Measurements from ENCODE around the gene ZBTB34. TPM values are rescaled to one million over a fixed set of nuclear protein-coding genes. Genes with fewer than 3 reads are reported as not detected.

Gene ZBTB34
- total RNA-seq, 5 donors from 2014 or later (not counting 1 experiment from before 2014, with no cell fraction given), result 5.4 to 8.7 (median 7.9) TPM

- H3K4me3 Mint-ChIP-seq, result no peak overlapping the region
- 100% methylated on average over 4 of the region's 9 CpGs for WGBS (ENCODE audit: insufficient coverage)
- CTCF ChIA-PET, result interaction anchor here in 1 of 2 donors (0.6 kb wide), 1 partner anchor 13 kb away, joined by 4 read pairs; no protein-coding TSS in a partner anchor
These were observed 28.0 kb upstream of the ZBTB34 start for GRCh38 chr9:126832440-126832839.

GRCh38 chr9:126833020-126833419 is 27.4 kb upstream of the ZBTB34 start:
- Histone ChIP-seq H3K4me1 (ENCODE audit: control insufficient read depth in 1 of 2, extremely low read depth in 1 of 2, insufficient read depth in 2 of 2, low read length in 2 of 2) (no peaks in the 10 kb centered on the region), H3K27ac (ENCODE audit: low read length) (no peak overlapping the region), H3K36me3 (ENCODE audit: control insufficient read depth in 2 of 2, extremely low read depth in 1 of 2, insufficient read depth in 1 of 2, low read length in 1 of 2) (peaks cover 13 to 47% of the 10 kb centered on the region in 2 donors), H3K9me3 (no peaks in the 10 kb centered on the region), H3K27me3 (replicated peaks in 1 of 2; ENCODE audit: control insufficient read depth in 2 of 2, extremely low read depth in 1 of 2, insufficient read depth in 2 of 2, low read length in 1 of 2) (no peaks in the 10 kb centered on the region), H3K4me3 (ENCODE audit: control insufficient read depth in 1 of 2, extremely low read depth in 1 of 2, low read length in 1 of 2) (no peak overlapping the region)
- Mint-ChIP-seq H3K4me3 (no peak overlapping the region), H3K36me3 (peaks cover 60% of the 10 kb centered on the region), H3K4me1 (peaks cover 36 to 42% (median 41%) of the 10 kb centered on the region in 3 donors), H3K9me3 (no peaks in the 10 kb centered on the region), H3K27ac (no peak overlapping the region), H3K27me3 (no peaks in the 10 kb centered on the region)
- DNase-seq, result no peak
- 96% methylated on average over 23 of the region's 24 CpGs for WGBS (ENCODE audit: insufficient coverage)
- ChIA-PET POLR2A (no interaction called here), CTCF (no interaction called here)
- ATAC-seq (replicated peaks in 1 of 4), result no peak

More at GRCh38 chr9:126832440-126832839, 28.0 kb upstream of the ZBTB34 start:
- no peak overlapping the region for H3K4me3 ChIP-seq (ENCODE audit: control insufficient read depth in 1 of 2, extremely low read depth in 1 of 2, low read length in 1 of 2)
- no peaks in the 10 kb centered on the region for H3K9me3 ChIP-seq
- peaks cover 13 to 47% of the 10 kb centered on the region in 2 donors for H3K36me3 ChIP-seq (ENCODE audit: control insufficient read depth in 2 of 2, extremely low read depth in 1 of 2, insufficient read depth in 1 of 2, low read length in 1 of 2)
- H3K27me3 Mint-ChIP-seq, result no peaks in the 10 kb centered on the region
- H3K4me1 Mint-ChIP-seq, result peaks cover 33 to 42% (median 38%) of the 10 kb centered on the region in 3 donors
- no peak for DNase-seq
- H3K9me3 Mint-ChIP-seq, result no peaks in the 10 kb centered on the region
- H3K36me3 Mint-ChIP-seq, result peaks cover 55% of the 10 kb centered on the region
- H3K27me3 ChIP-seq (replicated peaks in 1 of 2; ENCODE audit: control insufficient read depth in 2 of 2, extremely low read depth in 1 of 2, insufficient read depth in 2 of 2, low read length in 1 of 2), result no peaks in the 10 kb centered on the region
- no peak overlapping the region for H3K27ac ChIP-seq (ENCODE audit: low read length)
- no peaks in the 10 kb centered on the region for H3K4me1 ChIP-seq (ENCODE audit: control insufficient read depth in 1 of 2, extremely low read depth in 1 of 2, insufficient read depth in 2 of 2, low read length in 2 of 2)
- no peak for ATAC-seq (replicated peaks in 1 of 4)
- POLR2A ChIA-PET, result no interaction called here
- no peak overlapping the region for H3K27ac Mint-ChIP-seq

- no peak overlapping the region for H3K27ac Mint-ChIP-seq
- 83% methylated on average over 5 of the region's 8 CpGs for WGBS (ENCODE audit: insufficient coverage)
- POLR2A ChIA-PET, result no interaction called here
These were observed 26.6 kb upstream of the ZBTB34 start for GRCh38 chr9:126833710-126834345.

GRCh38 chr9:126834672-126835071 is 25.8 kb upstream of the ZBTB34 start:
- Histone ChIP-seq H3K9me3 (no peaks in the 10 kb centered on the region), H3K4me1 (ENCODE audit: control insufficient read depth in 1 of 2, extremely low read depth in 1 of 2, insufficient read depth in 2 of 2, low read length in 2 of 2) (no peaks in the 10 kb centered on the region), H3K36me3 (ENCODE audit: control insufficient read depth in 2 of 2, extremely low read depth in 1 of 2, insufficient read depth in 1 of 2, low read length in 1 of 2) (peaks cover 13 to 48% of the 10 kb centered on the region in 2 donors), H3K27ac (ENCODE audit: low read length) (no peak overlapping the region), H3K4me3 (ENCODE audit: control insufficient read depth in 1 of 2, extremely low read depth in 1 of 2, low read length in 1 of 2) (no peak overlapping the region), H3K27me3 (replicated peaks in 1 of 2; ENCODE audit: control insufficient read depth in 2 of 2, extremely low read depth in 1 of 2, insufficient read depth in 2 of 2, low read length in 1 of 2) (no peaks in the 10 kb centered on the region)
- H3K27ac Mint-ChIP-seq, result peak overlapping the region in 1 of 2 donors; percentile 7
- H3K27me3 Mint-ChIP-seq, result no peaks in the 10 kb centered on the region
- DNase-seq, result no peak
- peaks cover 61% of the 10 kb centered on the region for H3K36me3 Mint-ChIP-seq
- ATAC-seq (replicated peaks in 1 of 4), result no peak
- ChIA-PET POLR2A (no interaction called here), CTCF (no interaction called here)
- H3K4me3 Mint-ChIP-seq, result no peak overlapping the region
- H3K9me3 Mint-ChIP-seq, result no peaks in the 10 kb centered on the region
- peaks cover 31 to 40% (median 38%) of the 10 kb centered on the region in 3 donors for H3K4me1 Mint-ChIP-seq
- WGBS (ENCODE audit: insufficient coverage), result 79% methylated on average over 2 of the region's 2 CpGs

More at GRCh38 chr9:126833710-126834345, 26.6 kb upstream of the ZBTB34 start:
- Histone ChIP-seq H3K4me1 (ENCODE audit: control insufficient read depth in 1 of 2, extremely low read depth in 1 of 2, insufficient read depth in 2 of 2, low read length in 2 of 2) (no peaks in the 10 kb centered on the region), H3K4me3 (ENCODE audit: control insufficient read depth in 1 of 2, extremely low read depth in 1 of 2, low read length in 1 of 2) (no peak overlapping the region), H3K27me3 (replicated peaks in 1 of 2; ENCODE audit: control insufficient read depth in 2 of 2, extremely low read depth in 1 of 2, insufficient read depth in 2 of 2, low read length in 1 of 2) (no peaks in the 10 kb centered on the region), H3K9me3 (no peaks in the 10 kb centered on the region), H3K27ac (ENCODE audit: low read length) (no peak overlapping the region), H3K36me3 (ENCODE audit: control insufficient read depth in 2 of 2, extremely low read depth in 1 of 2, insufficient read depth in 1 of 2, low read length in 1 of 2) (peaks cover 13 to 45% of the 10 kb centered on the region in 2 donors)
- DNase-seq (no peak), ATAC-seq (replicated peaks in 1 of 4) (no peak)
- no peak overlapping the region for H3K4me3 Mint-ChIP-seq
- peaks cover 36 to 43% (median 41%) of the 10 kb centered on the region in 3 donors for H3K4me1 Mint-ChIP-seq
- H3K27me3 Mint-ChIP-seq, result no peaks in the 10 kb centered on the region
- H3K9me3 Mint-ChIP-seq, result no peaks in the 10 kb centered on the region
- CTCF ChIA-PET, result no interaction called here
- H3K36me3 Mint-ChIP-seq, result peaks cover 61% of the 10 kb centered on the region

- Histone ChIP-seq H3K4me3 (ENCODE audit: control insufficient read depth in 1 of 2, extremely low read depth in 1 of 2, low read length in 1 of 2) (no peak overlapping the region), H3K27ac (ENCODE audit: low read length) (no peak overlapping the region), H3K9me3 (no peaks in the 10 kb centered on the region), H3K4me1 (ENCODE audit: control insufficient read depth in 1 of 2, extremely low read depth in 1 of 2, insufficient read depth in 2 of 2, low read length in 2 of 2) (no peaks in the 10 kb centered on the region), H3K36me3 (ENCODE audit: control insufficient read depth in 2 of 2, extremely low read depth in 1 of 2, insufficient read depth in 1 of 2, low read length in 1 of 2) (peaks cover 13 to 42% of the 10 kb centered on the region in 2 donors), H3K27me3 (replicated peaks in 1 of 2; ENCODE audit: control insufficient read depth in 2 of 2, extremely low read depth in 1 of 2, insufficient read depth in 2 of 2, low read length in 1 of 2) (no peaks in the 10 kb centered on the region)
- no peaks in the 10 kb centered on the region for H3K9me3 Mint-ChIP-seq
- WGBS (ENCODE audit: insufficient coverage), result 100% methylated on average over 1 of the region's 2 CpGs
- H3K27ac Mint-ChIP-seq, result no peak overlapping the region
- H3K27me3 Mint-ChIP-seq, result no peaks in the 10 kb centered on the region
- ChIA-PET POLR2A (interaction anchor here in 1 of 2 donors (0.6 kb wide), 1 partner anchor 46 kb away, joined by 3 read pairs; no protein-coding TSS in a partner anchor), CTCF (no interaction called here)
- peaks cover 26 to 40% (median 30%) of the 10 kb centered on the region in 3 donors for H3K4me1 Mint-ChIP-seq
- ATAC-seq (replicated peaks in 1 of 4) (no peak), DNase-seq (no peak)
- peaks cover 51% of the 10 kb centered on the region for H3K36me3 Mint-ChIP-seq
- H3K4me3 Mint-ChIP-seq, result no peak overlapping the region
These were observed 24.2 kb upstream of the ZBTB34 start for GRCh38 chr9:126836216-126836615.

GRCh38 chr9:126838055-126838811 is 22.2 kb upstream of the ZBTB34 start:
- no peaks in the 10 kb centered on the region for H3K9me3 ChIP-seq
- no peaks in the 10 kb centered on the region for H3K4me1 ChIP-seq (ENCODE audit: control insufficient read depth in 1 of 2, extremely low read depth in 1 of 2, insufficient read depth in 2 of 2, low read length in 2 of 2)
- no peak overlapping the region for H3K27ac ChIP-seq (ENCODE audit: low read length)
- Mint-ChIP-seq H3K36me3 (peaks cover 39% of the 10 kb centered on the region), H3K27me3 (no peaks in the 10 kb centered on the region), H3K9me3 (no peaks in the 10 kb centered on the region), H3K27ac (peak overlapping the region in 1 of 2 donors; percentile 7), H3K4me3 (no peak overlapping the region), H3K4me1 (peaks cover 26 to 34% (median 29%) of the 10 kb centered on the region in 3 donors)
- no peak overlapping the region for H3K4me3 ChIP-seq (ENCODE audit: control insufficient read depth in 1 of 2, extremely low read depth in 1 of 2, low read length in 1 of 2)
- WGBS (ENCODE audit: insufficient coverage), result 72% methylated on average over 6 of the region's 7 CpGs
- no peak for DNase-seq
- ATAC-seq (replicated peaks in 1 of 4), result no peak
- no peaks in the 10 kb centered on the region for H3K27me3 ChIP-seq (replicated peaks in 1 of 2; ENCODE audit: control insufficient read depth in 2 of 2, extremely low read depth in 1 of 2, insufficient read depth in 2 of 2, low read length in 1 of 2)
- peaks cover 8 to 31% of the 10 kb centered on the region in 2 donors for H3K36me3 ChIP-seq (ENCODE audit: control insufficient read depth in 2 of 2, extremely low read depth in 1 of 2, insufficient read depth in 1 of 2, low read length in 1 of 2)
- ChIA-PET CTCF (no interaction called here), POLR2A (no interaction called here)

Measured in T-cell (primary cell).